ENCODE measurements around the gene ZBTB44.

- TF ChIP-seq CTCF (IDR thresholded peaks at IDR 0.05; ENCODE audit: low read length): no peak
- TF ChIP-seq EZH2 (IDR thresholded peaks at IDR 0.05; ENCODE audit: borderline replicate concordance, low read length): no peak
These were observed 2.7 kb downstream of the ZBTB44 start for GRCh38 chr11:130312046-130312445.
